GM19193 (cell line): Measurements from ENCODE around the gene MOB2.

Experiments
- POLR2A ChIP-seq: IDR thresholded peaks from 4 replicates; pipeline ENCODE4 v1.6.1; 2011; ENCODE audit not compliant: insufficient read depth, insufficient read length; ENCODE audit errors: extremely low read depth

MOB2 gene

DNA sequence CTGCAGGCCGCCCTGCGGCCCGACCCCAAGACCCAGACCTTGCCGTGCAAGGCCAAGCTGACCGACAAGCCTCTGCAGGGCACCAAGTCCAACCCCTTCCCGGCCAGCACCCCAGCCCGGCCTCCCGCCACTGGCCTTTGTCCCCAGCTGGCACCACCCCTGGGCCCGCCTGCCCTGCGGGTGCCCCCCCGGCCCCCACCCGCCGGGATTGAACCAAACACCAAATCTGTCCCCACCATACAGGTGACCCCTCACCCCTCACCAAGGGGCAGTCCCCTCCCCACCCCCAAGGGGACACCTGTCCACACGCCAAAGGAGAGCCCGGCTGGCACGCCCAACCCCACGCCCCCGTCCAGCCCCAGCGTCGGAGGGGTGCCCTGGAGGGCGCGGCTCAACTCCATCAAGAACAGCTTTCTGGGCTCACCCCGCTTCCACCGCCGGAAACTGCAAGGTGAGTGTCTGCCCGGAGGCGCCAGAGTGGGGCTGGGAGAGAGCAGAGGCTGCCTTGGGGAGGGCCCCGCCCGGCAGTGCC is 36.2 kb downstream of the MOB2 start:
- TF ChIP-seq POLR2A: no peak

GRCh38 chr11:1449490-1450243 is 36.9 kb downstream of the MOB2 start:
- no peak for TF ChIP-seq POLR2A

GRCh38 chr11:1448882-1449281 is 37.7 kb downstream of the MOB2 start:
- TF ChIP-seq POLR2A: no peak

DNA sequence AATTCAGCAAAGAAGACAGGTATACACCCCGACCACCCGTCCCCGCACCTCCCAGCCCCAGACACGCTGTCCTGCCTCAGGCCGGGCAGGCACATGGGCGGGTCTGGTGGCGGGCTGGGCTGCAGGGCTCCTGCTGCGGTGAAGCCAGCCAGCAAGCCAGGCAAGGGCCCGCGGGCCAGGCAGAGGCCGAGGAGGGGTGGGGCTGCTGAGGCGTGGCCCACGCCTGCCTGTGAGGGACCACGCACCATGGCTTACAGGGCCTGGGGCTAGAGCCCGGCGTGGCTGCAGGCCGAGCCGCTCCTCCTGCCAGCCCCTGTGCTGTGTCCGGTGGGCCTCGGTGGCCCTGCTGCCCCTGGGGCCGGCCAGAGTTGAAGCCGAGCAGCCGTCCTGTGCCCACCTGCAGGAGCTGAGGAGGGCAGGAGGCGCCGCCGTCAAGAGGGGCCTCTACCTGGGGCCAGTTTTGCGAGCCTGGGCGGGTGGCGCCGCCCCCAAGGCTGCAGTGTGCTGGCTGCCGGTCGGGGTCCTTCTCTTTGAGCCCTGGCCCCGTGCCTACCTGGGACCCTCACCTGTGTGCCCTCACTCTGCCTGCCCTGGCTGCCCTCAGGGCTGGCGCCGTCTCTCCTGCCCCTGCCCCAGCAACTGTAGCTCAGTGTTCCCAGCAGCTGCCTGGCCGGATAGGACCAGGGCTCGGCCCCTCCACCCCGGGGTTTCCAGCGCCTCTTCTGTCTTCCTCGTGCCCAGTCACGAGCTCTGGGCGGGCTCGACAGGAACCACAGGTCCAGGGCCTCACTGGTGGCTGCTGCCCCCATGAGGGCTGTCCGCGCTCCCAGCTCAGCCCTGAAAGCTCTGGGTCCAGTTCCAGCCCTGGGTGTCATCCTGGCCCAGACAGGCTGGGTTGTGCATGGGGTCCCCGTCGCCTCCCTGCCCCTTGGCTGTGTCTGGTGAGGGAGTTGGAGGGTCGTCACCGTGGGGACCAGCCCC is 38.4 kb downstream of the MOB2 start:
- TF ChIP-seq POLR2A: no peak

- no peak for TF ChIP-seq POLR2A
Observed at GRCh38 chr11:1446623-1447022, 40.0 kb downstream of the MOB2 start.

DNA sequence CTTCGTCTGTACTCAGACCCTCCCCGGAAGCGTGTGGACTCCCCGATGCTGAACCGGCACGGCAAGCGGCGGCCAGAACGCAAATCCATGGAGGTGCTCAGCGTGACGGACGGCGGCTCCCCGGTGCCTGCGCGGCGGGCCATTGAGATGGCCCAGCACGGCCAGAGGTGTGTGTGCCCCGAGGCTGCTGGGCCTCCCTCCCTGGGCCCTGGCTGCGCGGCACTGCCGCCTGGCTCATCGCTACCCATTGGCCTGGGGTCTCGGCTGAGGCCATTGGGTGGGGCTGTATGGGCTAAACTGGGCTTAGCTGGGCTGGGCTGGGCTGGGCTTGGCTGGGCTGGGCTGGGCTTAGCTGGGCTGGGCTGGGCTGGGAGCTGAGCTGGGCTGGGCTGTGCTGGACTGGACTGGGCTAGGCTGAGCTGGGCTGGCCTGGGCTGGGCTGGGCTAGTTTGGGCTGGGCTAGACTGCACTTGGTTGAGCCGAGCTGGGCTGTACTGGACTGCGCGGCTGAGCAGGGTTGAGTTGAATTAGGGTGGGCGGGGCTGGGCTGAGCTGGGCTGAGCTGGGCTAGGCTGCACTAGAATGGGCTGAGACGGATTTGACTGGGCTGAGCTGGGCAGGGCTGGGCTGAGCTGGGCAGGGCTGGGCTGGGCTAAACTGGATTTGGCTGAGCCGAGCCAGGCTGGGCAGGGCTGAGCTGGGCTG is 40.7 kb downstream of the MOB2 start:
- TF ChIP-seq POLR2A: no peak

- no peak for TF ChIP-seq POLR2A
Observed at GRCh38 chr11:1444823-1445422, 41.7 kb downstream of the MOB2 start.

GRCh38 chr11:1444321-1444720 is 42.3 kb downstream of the MOB2 start:
- no peak for TF ChIP-seq POLR2A

DNA sequence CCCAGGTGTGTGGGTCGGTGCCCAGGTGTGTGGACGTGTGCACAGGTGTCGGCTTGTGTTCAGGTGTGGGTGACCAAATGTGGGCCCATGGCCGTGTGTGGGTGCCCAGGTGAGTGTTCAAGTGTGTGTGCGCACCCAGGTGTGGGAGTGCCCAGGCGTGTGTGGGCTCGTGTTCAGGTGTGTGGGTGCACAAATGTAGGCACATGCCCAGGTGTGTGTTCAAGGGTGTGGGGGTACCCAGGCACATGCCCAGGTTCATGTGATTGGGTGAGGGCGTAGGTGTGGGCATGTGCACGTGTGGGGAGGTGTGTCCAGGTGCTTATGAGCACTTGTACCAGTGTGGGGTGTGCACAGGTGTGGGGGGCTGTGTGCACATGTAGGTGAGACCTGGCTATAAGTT is 42.8 kb downstream of the MOB2 start:
- no peak for TF ChIP-seq POLR2A

DNA sequence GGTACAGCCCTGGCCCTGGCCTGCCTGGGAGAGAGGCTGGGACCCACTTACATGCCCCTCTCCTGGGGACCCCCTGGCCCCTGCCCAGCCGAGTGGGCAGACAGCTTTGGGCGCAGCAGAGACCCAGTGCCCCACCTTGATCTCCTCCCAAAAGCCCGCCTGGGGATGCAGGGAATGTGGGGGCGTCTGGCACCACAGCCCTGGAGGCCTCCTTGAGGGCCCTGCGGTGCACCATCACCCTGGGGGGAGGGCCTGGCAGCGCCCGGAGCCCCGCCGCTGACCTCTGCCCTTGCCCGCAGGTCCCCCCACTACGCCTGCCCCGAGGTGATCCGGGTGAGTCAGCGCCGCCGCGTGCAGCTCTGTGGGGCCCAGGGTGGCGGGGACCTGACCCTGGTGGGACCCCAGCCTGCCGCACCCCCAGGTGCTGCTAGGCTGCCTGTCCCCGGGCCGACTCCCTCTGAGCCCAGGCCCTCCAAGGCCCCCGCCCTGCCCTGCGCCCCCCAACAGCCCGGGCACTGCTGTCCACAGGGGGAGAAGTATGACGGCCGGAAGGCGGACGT is 43.7 kb downstream of the MOB2 start:
- no peak for TF ChIP-seq POLR2A

DNA sequence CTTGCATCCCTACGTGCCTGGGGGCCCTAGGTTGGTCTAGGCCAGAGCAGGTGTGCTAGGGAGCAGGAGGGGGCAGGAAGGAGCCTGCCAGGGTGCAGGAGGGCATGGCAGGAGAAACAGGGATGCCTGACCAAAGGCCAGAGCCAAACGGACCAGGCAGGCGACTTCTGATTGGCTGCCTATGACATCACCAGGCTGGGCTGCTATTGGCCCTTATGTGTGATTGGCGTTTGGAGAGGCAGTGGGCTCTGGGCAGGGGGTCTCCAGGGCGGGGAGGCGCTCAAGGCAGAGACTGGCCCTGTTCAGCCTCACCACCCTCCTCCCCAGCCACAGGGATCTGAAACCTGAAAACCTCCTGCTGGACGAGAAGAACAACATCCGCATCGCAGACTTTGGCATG is 44.4 kb downstream of the MOB2 start:
- TF ChIP-seq POLR2A: no peak

DNA sequence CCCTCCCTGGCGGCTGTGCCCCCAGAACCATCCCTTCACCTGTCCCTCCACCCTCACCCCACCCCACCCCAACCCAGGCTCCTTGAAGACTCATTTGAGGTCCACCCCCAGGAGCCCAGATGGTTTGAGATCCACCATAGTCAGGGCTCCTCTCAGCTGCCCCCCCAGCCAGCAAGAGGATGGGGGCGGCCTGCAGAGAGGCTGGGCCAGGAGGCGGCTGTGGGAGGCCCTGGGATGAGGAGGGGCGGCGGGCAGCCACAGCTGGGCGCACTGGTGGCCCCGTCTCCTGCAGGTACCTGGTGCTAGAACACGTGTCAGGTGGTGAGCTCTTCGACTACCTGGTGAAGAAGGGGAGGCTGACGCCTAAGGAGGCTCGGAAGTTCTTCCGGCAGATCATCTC is 46.1 kb downstream of the MOB2 start:
- TF ChIP-seq POLR2A: no peak

- no peak for TF ChIP-seq POLR2A
Observed at GRCh38 chr11:1440066-1440465, 46.5 kb downstream of the MOB2 start.

DNA sequence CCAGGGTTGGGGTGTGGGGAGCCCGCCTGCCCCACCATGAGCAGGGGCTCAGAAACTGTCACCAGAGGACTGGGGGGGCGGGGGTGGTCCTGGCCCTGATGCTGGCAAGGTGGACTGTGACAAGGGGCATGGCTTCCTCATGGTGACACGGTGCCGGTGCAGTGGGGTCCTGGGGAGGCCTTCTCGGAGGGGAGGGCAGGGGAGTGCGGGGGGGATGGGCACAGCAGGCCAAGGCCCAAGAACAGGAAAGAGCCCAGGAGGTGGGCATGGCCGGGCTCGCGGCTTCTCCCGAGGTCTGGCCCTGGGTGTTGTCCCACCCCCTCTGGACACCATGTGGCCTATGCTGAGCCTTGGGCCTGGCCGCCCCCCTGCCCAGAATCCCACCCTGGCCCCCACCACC is 47.2 kb downstream of the MOB2 start:
- no peak for TF ChIP-seq POLR2A
